ENCODE measurements around the gene CCDC127.

CCDC127 gene

GRCh38 chr5:196350-196749 lies 21.6 kb downstream of the CCDC127 start:
- Histone ChIP-seq H3K27ac (ENCODE audit: low read length) (no peak overlapping the region), H2AFZ (ENCODE audit: low read depth, low read length) (no peak overlapping the region), H3K4me1 (ENCODE audit: insufficient read depth, low read length) (no peaks in the 10 kb centered on the region), H3K27me3 (ENCODE audit: insufficient read depth, low read length, poor library complexity) (no peaks in the 10 kb centered on the region), H3K4me2 (ENCODE audit: insufficient read depth, low read length) (no peak overlapping the region), H3K9ac (ENCODE audit: low read depth, low read length) (no peak overlapping the region), H3K36me3 (ENCODE audit: insufficient read depth, low read length) (no peaks in the 10 kb centered on the region), H3K79me2 (ENCODE audit: insufficient read depth, low read length) (no peaks in the 10 kb centered on the region), H3K4me3 (ENCODE audit: low read depth in 1 of 2, low read length in 2 of 2) (no peak overlapping the region), H3K9me3 (ENCODE audit: insufficient read depth, low read length, severe bottlenecking) (no peaks in the 10 kb centered on the region), H4K20me1 (ENCODE audit: insufficient read depth, low read length) (peaks cover 12% of the 10 kb centered on the region; the same call in 1 of the 2 replicates)
- TF ChIP-seq EZH2 (IDR thresholded peaks at IDR 0.05; ENCODE audit: borderline replicate concordance, low read depth, low read length, severe bottlenecking) (no peak), CTCF (IDR thresholded peaks at IDR 0.05; ENCODE audit: borderline replicate concordance, extremely low read depth, low read length, poor library complexity, severe bottlenecking) (no peak)
- ATAC-seq (ENCODE audit: insufficient read depth, low read depth), result no peak
- no peak for DNase-seq

DNA sequence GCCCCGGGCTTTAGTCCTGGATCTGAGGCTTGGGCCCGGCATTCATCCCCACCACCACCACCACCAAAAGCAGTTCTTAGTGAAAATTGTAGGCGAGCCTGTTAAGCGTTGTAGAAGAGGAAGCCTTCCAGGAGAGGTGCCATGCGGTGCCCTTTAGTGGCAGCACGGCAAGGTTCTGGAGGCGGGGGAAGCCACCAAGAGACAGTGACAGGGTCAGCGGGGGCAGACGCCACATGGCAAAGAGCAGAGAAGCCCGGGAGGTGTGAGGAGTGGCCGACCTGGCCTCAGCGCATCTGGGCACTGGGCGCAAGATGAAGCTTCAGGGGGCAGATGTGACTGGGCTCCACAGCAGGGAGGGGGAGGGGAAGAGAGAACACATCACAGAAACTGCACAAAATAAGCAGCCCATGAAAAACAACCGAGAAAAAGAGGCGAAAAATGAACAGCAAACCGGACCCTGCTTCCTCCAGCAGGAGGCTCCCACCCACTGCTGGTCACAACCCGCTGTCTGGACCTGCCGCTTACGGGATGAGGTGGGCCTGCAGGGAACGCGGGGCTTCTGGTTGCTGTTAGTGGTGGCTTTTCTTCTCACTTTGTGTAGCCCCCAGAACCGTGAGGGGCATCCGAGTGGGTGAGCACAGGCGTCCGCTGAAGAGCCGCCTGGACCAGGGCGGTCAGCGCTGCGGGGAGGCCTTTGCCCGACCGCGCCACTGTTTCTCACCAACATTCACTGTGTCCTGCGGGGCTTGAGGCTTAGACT lies 22.4 kb downstream of the CCDC127 start:
- Histone ChIP-seq H3K4me2 (ENCODE audit: insufficient read depth, low read length) (no peak overlapping the region), H3K9ac (ENCODE audit: low read depth, low read length) (no peak overlapping the region), H4K20me1 (ENCODE audit: insufficient read depth, low read length) (peaks cover 9% of the 10 kb centered on the region; the same call in 1 of the 2 replicates), H3K27ac (ENCODE audit: low read length) (no peak overlapping the region), H3K9me3 (ENCODE audit: insufficient read depth, low read length, severe bottlenecking) (no peaks in the 10 kb centered on the region), H3K36me3 (ENCODE audit: insufficient read depth, low read length) (no peaks in the 10 kb centered on the region), H3K27me3 (ENCODE audit: insufficient read depth, low read length, poor library complexity) (no peaks in the 10 kb centered on the region), H2AFZ (ENCODE audit: low read depth, low read length) (no peak overlapping the region), H3K4me3 (ENCODE audit: low read depth in 1 of 2, low read length in 2 of 2) (no peak overlapping the region), H3K79me2 (ENCODE audit: insufficient read depth, low read length) (no peaks in the 10 kb centered on the region), H3K4me1 (ENCODE audit: insufficient read depth, low read length) (no peaks in the 10 kb centered on the region)
- no peak for ATAC-seq (ENCODE audit: insufficient read depth, low read depth)
- no peak for TF ChIP-seq EZH2 (IDR thresholded peaks at IDR 0.05; ENCODE audit: borderline replicate concordance, low read depth, low read length, severe bottlenecking)
- peak; percentile 27 for TF ChIP-seq CTCF (IDR thresholded peaks at IDR 0.05; ENCODE audit: borderline replicate concordance, extremely low read depth, low read length, poor library complexity, severe bottlenecking)
- no peak for DNase-seq

DNA sequence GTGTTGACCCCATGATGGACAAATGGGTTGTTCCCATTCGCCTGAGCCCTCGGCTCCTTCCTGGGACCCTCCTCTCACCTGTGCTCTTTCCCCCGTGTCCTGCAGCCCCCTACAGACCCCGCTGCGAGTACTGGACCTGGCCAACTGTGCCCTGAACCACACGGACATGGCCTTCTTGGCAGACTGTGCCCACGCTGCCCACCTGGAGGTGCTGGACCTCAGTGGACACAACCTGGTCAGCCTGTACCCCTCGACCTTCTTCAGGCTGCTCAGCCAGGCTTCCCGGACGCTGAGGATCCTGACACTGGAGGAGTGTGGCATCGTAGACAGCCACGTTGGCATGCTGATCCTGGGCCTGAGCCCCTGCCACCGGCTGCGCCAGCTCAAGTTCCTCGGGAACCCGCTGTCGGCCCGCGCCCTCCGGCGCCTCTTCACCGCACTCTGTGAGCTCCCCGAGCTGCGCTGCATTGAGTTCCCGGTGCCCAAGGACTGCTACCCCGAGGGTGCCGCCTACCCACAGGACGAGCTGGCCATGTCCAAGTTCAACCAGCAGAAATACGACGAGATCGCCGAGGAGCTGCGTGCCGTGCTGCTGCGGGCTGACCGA lies 23.2 kb downstream of the CCDC127 start:
- Histone ChIP-seq H3K9ac (ENCODE audit: low read depth, low read length) (no peak overlapping the region), H3K27ac (ENCODE audit: low read length) (no peak overlapping the region), H3K9me3 (ENCODE audit: insufficient read depth, low read length, severe bottlenecking) (no peaks in the 10 kb centered on the region), H2AFZ (ENCODE audit: low read depth, low read length) (no peak overlapping the region), H4K20me1 (ENCODE audit: insufficient read depth, low read length) (peaks cover 3% of the 10 kb centered on the region; the same call in 1 of the 2 replicates), H3K36me3 (ENCODE audit: insufficient read depth, low read length) (no peaks in the 10 kb centered on the region), H3K4me2 (ENCODE audit: insufficient read depth, low read length) (no peak overlapping the region), H3K4me3 (ENCODE audit: low read depth in 1 of 2, low read length in 2 of 2) (no peak overlapping the region), H3K4me1 (ENCODE audit: insufficient read depth, low read length) (no peaks in the 10 kb centered on the region), H3K79me2 (ENCODE audit: insufficient read depth, low read length) (no peaks in the 10 kb centered on the region), H3K27me3 (ENCODE audit: insufficient read depth, low read length, poor library complexity) (no peaks in the 10 kb centered on the region)
- TF ChIP-seq EZH2 (IDR thresholded peaks at IDR 0.05; ENCODE audit: borderline replicate concordance, low read depth, low read length, severe bottlenecking) (no peak), CTCF (IDR thresholded peaks at IDR 0.05; ENCODE audit: borderline replicate concordance, extremely low read depth, low read length, poor library complexity, severe bottlenecking) (no peak)
- ATAC-seq (ENCODE audit: insufficient read depth, low read depth), result no peak
- no peak for DNase-seq
